Caki2 (cell line): Measurements from ENCODE around the gene CCN6. TPM values are rescaled to one million over a fixed set of nuclear protein-coding genes. Genes with fewer than 3 reads are reported as not detected.

Experiments used
- DNase-seq: peaks from one replicate; pipeline ENCODE4 v3.0.0-alpha.2; 2015; ENCODE audit warnings: low read depth
- in situ Hi-C: cut with HindIII; loops from 2 replicates; pipeline ENCODE4 v1.10.0; 2016; ENCODE audit warnings: low sequenced_read_pairs, low pct_unique_long_range_greater_than_20kb, mixed read lengths
- total RNA-seq: library from RNA; depleted of rRNA; stranded (reverse); fragments of >200 nt; shearing (Covaris generic); gene quantifications from 2 replicates; pipeline ENCODE4 v1.2.3, GENCODE V29; 2014; ENCODE audit warnings: low replicate concordance; rRNA removed

Gene CCN6
- total RNA-seq, result not detected in 2 replicates

DNA sequence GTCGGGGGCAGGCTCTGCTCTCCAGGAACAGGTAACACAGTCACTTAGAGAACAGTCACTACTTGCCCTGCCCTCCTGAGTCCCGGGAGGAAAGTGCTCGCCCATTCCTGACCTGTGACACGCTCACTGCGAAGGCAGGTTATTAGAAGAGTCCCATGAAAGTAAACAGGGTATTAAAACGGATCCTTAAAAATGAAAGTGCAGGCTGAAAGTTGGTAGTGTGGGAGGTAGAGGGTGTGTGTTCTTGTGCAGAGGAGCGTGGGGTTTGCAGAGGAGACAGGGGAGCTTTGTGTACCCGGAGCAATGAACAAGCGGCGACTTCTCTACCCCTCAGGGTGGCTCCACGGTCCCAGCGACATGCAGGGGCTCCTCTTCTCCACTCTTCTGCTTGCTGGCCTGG, at the start of gene CCN6:
CCN6 (plus strand) TSS at position 104 of the 400 bp plus-strand sequence; CDS start at position 358, 254 bp downstream.
- in situ Hi-C loops, result no loop called here
- DNase-seq, result no peak

DNA sequence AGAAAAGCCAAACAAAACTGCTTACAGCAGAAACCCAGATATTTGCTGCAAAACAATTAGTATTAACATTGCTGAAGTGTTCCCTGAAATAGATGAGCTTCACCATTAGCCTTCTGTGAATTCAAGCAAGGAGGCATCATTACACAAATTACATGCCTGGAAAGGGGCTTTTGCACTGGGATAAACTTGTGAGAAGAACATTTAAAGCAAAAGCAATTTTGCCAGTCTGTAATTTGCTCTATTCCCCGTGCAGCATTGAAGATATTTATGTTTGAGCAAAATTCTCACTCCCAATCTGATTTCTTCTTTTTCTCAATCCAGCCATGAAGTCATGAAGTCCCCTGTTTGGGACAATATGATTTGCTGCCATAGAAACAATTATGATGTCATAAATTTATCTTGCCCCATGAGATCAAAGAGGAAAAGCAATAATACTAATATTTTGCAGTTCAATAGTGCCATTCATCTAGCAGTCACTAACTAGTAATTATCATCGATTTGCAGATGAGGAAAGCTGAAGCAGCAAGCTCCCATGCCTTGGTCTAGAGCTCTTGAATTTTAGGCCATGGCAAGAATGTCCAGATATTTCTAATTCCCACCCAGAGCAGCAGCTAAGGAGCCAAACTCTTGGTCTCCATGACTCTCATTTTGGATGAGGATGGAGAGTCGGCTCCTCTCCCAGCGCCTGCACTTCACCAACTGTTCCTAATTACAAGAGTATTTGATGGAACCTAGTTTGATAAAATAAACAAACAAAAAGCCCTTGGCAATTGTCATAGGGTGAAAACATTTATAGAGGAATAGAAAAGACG, 49.5 kb upstream of the CCN6 start:
- no peak for DNase-seq
- in situ Hi-C loops, result no loop called here

DNA sequence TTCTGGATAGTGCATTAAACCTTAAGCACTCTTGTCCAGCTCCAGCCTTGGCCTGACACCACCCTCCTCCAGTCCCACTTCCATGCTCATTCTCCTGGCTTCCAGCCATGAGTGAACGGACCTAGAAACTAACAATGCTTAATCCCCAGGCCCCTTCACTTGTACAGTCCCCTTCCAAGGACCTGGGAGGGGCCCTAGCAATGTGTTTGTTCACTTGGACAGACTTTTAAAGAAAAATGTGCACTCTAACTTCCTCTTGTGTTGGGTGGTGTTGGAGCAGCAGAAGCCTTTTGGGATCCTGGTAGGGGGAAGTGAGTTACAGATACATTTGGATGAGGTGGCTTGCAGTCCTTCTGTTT, 48.9 kb upstream of the CCN6 start:
- DNase-seq, result no peak
- in situ Hi-C loops, result no loop called here

DNA sequence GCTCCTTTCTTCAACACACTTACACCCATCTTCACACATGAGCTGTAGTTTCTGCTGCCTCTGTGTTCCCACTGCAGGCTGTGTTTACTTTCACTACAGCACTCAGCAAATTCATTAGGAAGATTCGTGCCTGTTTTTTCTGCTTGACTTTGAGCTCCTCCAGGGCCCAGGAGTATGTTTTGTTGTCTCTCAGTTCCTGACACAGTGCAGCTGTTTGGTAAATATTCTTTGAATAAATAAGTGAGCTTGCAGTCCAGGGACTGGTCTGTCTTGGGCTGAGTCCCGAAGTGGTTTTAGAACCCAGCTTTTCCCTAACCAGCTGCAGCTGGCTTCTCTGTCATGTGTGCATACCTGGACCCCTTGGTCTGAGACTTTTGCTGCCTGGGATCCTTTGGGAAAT, 46.6 kb upstream of the CCN6 start:
- DNase-seq, result no peak
- in situ Hi-C loops, result no loop called here

DNA sequence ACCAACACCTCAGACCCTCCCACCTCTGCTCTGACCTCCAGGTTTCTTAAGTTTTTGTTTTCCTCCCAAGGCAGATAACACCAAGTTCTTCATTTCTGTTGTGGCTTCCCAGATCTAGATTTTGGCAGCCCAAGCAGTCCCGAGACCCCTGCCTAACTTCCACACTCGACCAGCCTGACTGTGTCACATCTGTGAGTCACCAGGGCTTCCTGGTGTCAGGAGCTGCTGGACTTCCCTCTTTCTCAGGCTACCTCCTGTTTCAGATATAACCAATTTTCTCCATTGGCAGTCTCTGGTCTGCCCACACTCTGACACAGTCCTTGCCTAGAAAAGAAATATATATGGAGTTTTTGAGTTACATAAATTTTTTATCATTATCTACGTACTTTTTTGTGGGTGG, 46.1 kb upstream of the CCN6 start:
- in situ Hi-C loops, result no loop called here
- DNase-seq, result no peak

DNA sequence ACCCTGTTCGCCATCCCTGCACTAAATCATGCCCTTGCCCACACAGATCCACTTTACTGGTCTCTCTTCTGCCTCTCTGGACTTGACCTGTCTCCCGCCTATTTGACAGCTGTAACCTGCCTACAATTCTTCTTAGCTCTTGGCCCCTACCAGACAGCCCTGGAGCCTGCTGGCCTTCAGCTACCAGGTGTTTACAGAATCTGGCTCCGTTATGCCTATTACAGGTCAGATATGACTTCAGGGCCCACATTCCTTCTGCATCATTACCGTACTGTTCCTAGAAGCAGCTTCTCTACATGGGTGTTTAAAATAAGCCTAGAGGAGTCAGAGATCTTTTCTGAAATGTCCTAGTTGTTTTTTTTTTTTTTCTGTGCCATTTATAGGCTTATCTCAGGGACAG, 45.4 kb upstream of the CCN6 start:
- DNase-seq, result no peak
- in situ Hi-C loops, result no loop called here

DNA sequence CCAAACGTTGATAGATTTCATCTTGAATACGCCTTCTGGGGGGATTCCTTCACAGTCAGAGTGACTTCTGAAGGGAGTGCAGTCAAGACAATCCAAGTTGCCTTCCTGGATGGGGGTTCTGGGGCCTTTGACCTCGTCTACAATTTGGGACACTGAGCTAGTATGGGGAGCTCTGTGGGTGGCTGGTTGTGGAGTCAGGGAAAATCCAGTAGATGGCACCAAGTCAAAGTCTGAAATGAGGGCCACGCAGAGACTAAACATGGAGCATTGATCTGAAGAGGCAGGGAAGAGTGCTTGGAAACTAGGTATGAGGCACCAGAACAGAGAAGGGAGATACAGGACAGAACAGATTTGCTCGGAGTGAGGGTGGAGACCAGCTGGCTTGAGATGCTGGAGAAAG, 43.6 kb upstream of the CCN6 start:
- in situ Hi-C loops, result no loop called here
- DNase-seq, result no peak

DNA sequence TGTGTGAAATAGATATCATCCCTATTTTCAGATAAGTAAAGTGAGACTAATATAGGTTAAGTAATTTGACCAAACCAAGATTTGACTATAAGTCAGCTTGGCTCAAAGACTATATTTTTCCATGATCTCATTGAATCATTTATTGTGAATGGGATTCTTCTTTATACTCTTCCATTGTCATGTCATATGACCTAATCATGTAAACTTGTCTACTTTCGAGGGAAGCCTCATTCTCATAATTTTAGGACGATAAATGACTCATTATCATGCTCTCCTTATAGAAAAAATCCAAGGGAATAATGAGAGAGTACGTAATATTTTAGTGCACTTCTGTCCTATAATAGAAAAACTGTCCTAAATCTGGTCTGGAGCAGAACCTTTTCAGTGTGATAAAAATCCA, 40.9 kb upstream of the CCN6 start:
- in situ Hi-C loops, result no loop called here
- DNase-seq, result no peak

DNA sequence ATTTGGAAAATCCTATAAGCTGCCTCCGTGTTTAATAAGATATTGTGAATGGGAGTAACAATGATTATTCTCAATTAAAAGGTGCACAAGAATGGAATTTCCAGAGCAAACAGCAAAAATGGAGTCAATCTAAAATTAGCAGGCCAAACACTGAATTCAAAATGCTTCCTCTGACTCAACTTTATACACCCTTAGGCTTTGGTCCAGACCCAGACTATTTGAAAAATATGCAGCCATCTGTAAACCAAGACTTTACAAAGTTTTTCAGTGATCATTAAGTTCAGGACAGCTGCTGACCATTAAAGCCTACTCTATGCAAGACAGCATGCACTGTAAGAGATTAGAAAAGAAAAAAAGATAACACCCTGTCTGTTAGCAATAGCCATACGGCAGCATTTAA, 39.4 kb upstream of the CCN6 start:
- in situ Hi-C loops, result no loop called here
- DNase-seq, result no peak

DNA sequence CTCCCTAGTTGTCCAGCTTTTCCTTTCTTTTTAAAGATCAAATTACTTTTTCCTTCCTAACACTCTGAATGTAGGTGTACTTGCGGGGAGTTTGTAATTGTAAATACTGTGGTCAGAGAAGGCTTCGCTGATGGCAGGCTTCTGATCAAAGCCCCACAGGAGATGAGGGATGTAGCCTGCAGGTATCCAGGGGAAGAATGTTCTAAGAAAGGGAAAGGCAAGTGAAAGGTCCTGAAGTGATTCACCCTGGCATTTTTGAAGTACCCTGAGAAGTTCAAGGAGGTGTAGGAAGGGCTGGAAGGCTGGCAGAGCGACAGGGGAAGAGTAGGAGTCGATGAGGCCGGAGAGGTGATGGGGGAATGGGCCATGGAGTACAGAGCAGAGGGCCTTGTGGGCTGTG, 38.2 kb upstream of the CCN6 start:
- in situ Hi-C loops, result no loop called here
- DNase-seq, result no peak

DNA sequence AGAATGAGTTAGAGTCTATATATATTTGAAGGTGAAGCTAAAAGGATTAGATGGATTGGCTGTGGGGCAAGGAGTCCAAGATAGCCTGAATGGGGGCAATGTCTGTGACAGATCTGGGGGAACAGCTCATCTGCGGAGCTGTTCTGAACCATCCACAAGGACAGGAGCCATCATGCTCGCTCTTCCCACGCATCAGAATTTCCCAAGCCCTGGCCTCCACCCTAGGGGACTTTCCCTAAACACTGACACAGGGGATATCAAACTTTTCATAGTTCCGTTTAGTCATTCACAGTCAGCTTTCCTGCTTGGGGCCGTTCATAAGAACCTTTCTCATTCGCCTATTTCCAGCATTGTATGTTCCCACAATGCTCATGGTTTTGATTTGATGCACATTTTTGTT, 37.6 kb upstream of the CCN6 start:
- no peak for DNase-seq
- in situ Hi-C loops, result no loop called here

DNA sequence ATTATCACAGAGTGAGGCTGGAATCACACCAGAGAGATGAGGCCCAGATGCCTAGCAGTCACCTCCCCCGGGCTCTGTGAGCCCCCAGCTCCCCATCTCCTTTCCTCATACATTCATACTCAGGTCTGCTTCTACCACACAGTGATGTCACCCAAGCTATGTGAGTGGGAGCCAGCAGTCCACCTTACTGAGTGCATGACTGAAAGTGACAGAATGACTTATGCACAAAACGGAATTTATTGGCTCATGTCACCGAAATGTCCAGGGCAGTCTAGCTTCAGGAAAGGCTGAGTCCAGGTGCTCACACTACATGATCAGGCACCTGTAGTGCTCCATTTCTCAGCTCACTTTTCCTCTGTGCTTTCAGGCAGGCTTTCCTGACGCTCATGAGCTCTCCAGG, 36.7 kb upstream of the CCN6 start:
- DNase-seq, result no peak
- in situ Hi-C loops, result no loop called here

DNA sequence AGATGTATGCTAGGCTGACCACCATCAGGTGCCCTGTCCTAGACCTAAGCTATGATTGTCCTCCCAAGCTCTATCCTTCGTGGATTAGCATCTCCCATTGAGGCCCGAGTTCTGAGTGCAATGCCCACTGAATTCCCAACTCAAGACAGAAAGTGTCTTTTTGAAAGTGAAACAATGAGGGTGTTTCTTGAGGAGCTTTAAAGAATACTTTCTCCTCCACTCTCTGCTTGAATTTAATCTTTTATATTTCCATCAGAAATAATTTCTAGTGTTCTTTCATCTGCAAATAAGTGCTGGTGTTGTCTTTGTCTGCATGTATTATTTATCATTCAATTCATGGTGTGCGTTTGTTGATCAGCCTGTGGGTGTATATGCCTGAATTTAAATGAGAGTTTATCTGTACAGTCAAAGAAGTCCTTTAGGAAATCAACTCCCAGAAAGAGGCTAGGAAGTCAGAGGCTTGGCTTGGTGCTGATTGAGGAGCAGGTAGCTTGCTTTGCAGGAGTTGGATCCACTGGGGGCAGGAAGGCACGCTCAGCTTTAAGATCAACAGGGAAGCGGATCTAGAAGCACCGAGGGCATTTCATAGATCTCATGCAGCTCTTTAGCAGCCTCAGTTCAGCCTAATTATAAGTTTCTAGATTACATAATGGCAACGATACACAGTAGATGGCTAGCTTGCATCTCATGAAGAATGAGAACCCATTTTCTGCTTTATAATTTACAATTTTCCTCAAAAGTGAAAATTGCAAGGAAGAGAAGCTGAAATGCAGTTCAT, 36.0 kb upstream of the CCN6 start:
- DNase-seq, result no peak
- in situ Hi-C loops, result no loop called here

DNA sequence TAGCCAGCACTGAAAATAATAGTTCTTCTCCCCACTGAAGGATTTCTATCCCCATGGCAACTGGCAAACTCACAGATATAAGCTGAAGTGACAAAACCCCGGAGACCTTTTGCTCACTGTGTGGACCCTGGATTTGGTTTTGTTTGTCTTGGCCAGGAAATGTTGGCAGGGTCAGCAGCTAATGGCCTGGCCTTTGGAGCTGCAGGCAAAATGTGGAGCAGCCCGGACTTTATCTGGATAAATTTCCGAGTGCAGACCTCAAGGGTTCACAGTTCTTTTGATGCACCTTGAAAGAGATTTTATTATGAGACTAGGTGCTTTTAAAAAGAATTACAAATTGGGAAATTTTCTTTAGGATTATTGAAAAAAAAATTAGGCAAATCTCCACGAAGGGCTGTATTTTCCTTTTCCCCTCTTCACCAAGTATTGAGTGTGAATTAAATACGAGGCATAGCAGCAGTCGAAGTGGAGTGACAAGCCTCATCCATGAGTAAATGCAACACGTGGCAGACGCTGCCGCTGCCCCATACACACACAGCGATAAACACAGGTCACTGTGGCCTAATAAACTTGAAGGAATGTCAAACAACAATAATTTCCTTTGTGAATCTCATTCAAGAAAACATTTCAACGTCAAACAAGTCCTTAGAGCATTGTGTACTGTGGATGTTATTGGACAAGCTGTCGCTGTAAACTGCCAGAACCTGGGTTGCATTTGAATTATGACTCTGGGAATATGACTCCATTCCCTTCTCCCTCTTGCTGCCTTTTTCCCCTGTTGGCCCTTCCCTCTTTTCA, 35.1 kb upstream of the CCN6 start:
- in situ Hi-C loops, result no loop called here
- no peak for DNase-seq

DNA sequence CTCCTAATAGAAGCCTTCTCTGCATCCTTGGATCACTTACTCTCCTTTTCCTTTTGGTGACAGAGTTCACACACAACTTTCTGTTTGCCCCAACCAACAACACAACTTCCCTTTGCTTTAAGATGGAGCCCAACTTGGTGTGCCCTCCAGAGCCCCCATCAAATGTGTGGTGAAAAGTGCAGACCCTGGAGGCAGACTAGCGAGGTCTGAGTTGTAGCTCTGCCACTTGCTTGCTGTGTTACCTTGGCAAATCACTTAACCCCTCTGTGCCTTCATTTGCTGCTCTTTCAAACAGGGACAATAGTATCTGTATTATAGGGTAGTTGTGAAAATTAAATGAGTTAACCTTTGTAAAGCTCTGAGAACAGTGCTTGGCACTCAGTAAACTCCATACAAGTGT, 34.3 kb upstream of the CCN6 start:
- DNase-seq, result no peak
- in situ Hi-C loops, result no loop called here

DNA sequence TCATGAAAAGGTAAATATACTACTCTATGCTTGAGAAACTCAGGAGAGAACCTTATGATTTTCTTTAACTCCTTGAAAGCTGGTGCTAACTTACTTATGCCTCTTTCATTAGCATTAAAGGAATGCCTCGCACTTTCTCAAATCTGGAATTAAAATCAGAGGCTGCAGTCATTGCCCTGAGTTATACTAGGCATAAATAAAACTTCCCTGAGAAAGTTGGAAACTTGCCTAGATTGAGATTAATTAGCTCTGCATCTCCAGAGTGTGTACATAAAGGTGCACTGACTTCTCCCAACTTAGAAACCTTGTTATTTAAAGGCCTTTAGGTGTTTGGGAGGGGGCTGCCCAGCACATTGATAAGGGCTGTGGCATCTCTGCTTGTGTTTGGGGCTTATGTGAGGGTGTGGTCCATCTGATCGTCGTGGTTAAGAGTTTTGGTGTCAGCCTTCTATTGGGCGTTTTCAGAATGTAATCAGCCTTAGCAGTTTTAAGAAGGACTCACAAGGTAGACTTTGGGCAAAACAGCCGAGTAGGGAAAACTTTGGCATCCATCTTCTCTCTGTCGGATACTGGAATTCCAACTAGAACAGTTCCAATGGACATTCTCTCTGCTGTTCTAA, 32.1 kb upstream of the CCN6 start:
- no peak for DNase-seq
- in situ Hi-C loops, result no loop called here

DNA sequence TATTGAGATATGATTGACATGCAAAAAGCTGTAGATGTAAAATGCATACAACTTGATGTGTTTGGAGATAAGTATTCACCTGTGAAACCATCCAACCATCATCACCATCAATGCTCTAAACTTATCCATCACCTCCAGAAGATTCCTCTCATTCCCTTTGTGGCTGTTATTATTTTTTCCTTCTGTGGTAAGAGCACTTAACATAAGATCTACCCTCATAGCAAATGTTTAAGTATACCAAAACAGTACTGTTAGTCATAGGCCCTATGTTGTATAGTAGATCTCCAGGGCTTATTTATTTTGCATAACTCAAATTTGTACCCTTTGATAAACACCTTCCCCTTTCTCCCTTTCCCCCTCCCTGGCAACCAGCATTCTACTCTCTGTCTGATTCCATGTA, 31.2 kb upstream of the CCN6 start:
- in situ Hi-C loops, result no loop called here
- DNase-seq, result no peak

DNA sequence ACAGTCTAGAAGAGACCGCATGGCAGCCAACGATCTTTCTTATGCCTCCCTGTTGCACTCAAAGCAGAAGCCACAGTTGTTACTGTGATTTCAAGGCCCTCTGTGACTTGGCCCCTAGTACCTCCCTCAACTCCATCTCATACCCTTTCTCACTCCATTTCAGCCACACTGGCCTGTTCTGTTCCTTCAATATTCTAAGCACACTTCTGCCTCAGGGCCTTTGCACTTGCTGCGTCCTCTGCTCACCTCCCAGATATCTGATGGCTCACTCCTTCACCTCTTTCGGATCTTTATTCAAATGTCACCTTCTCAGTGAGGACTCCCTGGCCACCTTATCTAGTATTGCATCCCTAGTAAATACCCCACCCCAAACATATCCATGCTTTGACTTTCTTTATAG, 29.4 kb upstream of the CCN6 start:
- in situ Hi-C loops, result no loop called here

DNA sequence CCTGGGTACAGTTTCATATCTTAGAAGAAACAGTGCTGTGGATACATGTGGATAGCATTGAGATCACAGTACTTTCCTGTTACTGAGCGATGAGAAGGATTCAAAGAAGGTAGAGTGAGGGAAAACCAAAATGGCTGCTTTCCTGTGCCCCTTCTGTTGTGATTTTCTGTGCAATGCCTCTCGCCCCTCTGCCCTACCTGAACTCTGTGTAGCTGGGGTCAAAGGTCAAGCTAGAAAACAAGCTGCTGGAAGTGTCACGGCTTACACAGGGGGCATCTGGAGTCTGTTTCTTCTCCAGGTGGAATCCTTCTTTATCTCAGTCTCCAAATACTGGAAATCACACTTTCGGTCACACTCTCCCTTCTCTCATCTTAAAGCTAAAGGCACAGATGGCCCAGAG, 27.0 kb upstream of the CCN6 start:
- DNase-seq, result no peak
- in situ Hi-C loops, result no loop called here

More for the DNA sequence above, 29.4 kb upstream of the CCN6 start:
- no peak for DNase-seq
